Measurements from ENCODE around the gene NPDC1.

NPDC1 gene

DNA sequence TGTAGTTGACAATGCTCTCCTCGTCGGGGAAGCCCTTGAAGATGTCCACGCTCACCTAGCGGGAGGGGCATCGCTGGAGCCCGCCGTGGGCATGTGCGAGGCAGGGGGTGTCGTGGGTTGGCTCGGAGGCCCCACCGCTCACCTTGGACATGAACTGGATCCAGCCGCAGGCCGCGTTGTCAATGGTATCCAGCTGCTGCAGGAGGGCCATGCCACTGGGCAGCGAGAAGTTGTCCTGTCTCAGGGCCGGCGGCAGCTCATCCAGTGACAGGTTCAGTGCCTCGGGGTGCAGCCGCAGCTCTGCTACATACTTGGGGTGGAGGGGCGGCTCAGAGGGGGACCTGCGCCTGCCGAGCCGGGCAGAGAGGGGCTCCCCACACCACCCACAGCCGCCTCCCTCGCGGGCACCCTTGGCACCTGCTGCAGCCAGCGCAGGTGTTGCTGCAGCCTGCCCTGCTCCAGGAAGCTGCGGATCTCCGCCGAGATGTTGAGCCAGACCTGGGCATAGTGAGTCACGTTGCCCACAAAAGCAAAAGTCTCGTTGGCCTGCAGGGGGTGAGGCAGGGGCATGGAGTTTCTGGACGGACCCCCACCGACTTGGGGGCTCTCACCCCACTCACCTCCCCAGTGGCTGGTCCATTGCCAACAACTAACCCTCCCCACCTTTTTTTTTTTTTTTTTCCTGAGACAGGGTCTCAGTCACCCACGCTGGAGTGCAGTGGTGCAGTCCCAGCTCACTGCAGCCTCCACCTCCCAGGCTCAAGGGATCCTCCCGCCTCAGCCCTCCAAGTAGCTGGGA is 27.0 kb downstream of the NPDC1 start:
- Mint-ChIP-seq H3K9me3 (no peaks in the 10 kb centered on the region), H3K27ac (no peak overlapping the region), H3K4me3 (no peak overlapping the region), H3K4me1 (peaks cover 20% of the 10 kb centered on the region), H3K27me3 (no peaks in the 10 kb centered on the region)
- no peak for ATAC-seq
- no peak for DNase-seq

- DNase-seq = no peak
- no peak for ATAC-seq
- Mint-ChIP-seq H3K9me3 (no peaks in the 10 kb centered on the region), H3K27me3 (no peaks in the 10 kb centered on the region), H3K4me1 (peaks cover 17% of the 10 kb centered on the region), H3K4me3 (no peak overlapping the region), H3K27ac (no peak overlapping the region)
Observed at GRCh38 chr9:137017791-137018497, 28.0 kb downstream of the NPDC1 start.

GRCh38 chr9:137017071-137017470 is 28.9 kb downstream of the NPDC1 start:
- Mint-ChIP-seq H3K27ac (no peak overlapping the region), H3K4me1 (peaks cover 14% of the 10 kb centered on the region)

GRCh38 chr9:137016436-137016835 is 29.5 kb downstream of the NPDC1 start:
- Mint-ChIP-seq H3K9me3 (no peaks in the 10 kb centered on the region), H3K27ac (no peak overlapping the region), H3K4me3 (no peak overlapping the region), H3K4me1 (peaks cover 8% of the 10 kb centered on the region), H3K27me3 (no peaks in the 10 kb centered on the region)
- peak; percentile 5 for ATAC-seq
- no peak for DNase-seq

More at GRCh38 chr9:137017071-137017470, 28.9 kb downstream of the NPDC1 start:
- DNase-seq (no peak), ATAC-seq (no peak)
- H3K27me3 Mint-ChIP-seq = no peaks in the 10 kb centered on the region
- H3K4me3 Mint-ChIP-seq = no peak overlapping the region
- no peaks in the 10 kb centered on the region for H3K9me3 Mint-ChIP-seq

- Mint-ChIP-seq H3K27ac (no peak overlapping the region), H3K27me3 (no peaks in the 10 kb centered on the region), H3K4me1 (peaks cover 8% of the 10 kb centered on the region), H3K4me3 (no peak overlapping the region), H3K9me3 (no peaks in the 10 kb centered on the region)
- ATAC-seq (no peak), DNase-seq (no peak)
Observed at GRCh38 chr9:137015976-137016375, 30.0 kb downstream of the NPDC1 start.

DNA sequence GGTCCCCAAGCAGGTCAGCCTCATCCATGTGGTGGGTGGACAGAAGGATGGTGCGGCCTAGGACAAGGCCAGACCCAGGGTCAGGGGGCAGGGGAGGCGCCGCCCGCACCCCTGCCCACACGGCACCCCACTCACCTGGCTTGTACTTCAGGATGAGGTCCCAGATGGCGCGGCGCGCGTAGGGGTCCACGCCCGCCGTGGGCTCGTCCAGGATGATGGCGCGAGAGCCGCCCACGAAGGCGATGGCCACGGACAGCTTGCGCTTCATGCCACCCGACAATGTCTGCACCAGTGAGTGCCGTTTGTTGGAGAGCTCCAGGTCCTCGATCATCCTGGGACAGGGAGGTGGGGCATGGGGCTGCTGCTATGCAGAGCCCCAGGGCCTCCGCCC is 30.4 kb downstream of the NPDC1 start:
- H3K27me3 Mint-ChIP-seq = no peaks in the 10 kb centered on the region
- ATAC-seq (no peak), DNase-seq (no peak)
- H3K4me1 Mint-ChIP-seq = peaks cover 8% of the 10 kb centered on the region
- no peak overlapping the region for H3K4me3 Mint-ChIP-seq
- no peaks in the 10 kb centered on the region for H3K9me3 Mint-ChIP-seq
- no peak overlapping the region for H3K27ac Mint-ChIP-seq

GRCh38 chr9:137014776-137015539 is 31.0 kb downstream of the NPDC1 start:
- DNase-seq = no peak
- H3K9me3 Mint-ChIP-seq = no peaks in the 10 kb centered on the region

DNA sequence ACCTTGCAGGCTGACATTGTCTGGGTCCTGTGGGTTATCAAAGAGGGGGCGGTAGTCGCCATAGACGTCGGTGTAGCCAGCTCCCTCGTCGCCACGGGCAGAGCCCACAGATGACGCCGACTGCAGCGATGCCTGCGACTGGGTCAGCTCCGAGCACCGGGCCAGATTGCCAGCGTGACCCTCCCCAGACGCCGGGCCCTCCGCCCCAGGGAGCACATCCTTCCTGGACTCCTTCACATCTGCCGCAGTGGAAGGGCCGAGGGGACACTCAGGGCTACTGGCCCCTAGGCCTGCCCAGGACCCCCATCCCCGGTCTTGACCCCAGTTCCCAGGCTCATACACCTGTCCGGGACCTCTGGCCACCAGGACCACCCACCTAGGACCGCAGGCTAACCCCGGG is 31.8 kb downstream of the NPDC1 start:
- H3K4me1 Mint-ChIP-seq = peaks cover 8% of the 10 kb centered on the region
- H3K27me3 Mint-ChIP-seq = no peaks in the 10 kb centered on the region
- no peak overlapping the region for H3K4me3 Mint-ChIP-seq
- no peaks in the 10 kb centered on the region for H3K9me3 Mint-ChIP-seq
- DNase-seq (no peak), ATAC-seq (no peak)
- H3K27ac Mint-ChIP-seq = no peak overlapping the region

More at GRCh38 chr9:137014776-137015539, 31.0 kb downstream of the NPDC1 start:
- Mint-ChIP-seq H3K27ac (peak overlapping the region in 1 of 2 donors; percentile 54), H3K4me1 (peaks cover 8% of the 10 kb centered on the region), H3K27me3 (no peaks in the 10 kb centered on the region), H3K4me3 (no peak overlapping the region)
- no peak for ATAC-seq

DNA sequence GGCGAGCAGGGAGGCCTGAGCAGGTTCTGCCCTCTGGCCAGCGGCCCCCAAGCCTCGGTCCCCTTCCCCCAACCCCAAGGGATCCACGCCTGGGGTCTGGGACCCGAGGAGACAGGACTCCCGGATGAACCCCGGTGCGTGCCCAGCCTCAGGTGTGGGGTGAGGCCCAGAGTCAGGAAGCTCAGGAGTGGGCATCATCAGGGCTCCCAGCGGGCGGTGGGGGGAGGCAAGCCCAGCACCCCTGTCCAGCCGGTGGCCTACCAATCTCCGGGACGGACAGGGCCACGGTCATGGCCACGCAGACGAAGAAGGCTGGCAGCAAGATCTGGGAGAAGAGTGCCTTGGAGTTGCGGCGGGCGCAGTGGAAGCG is 32.4 kb downstream of the NPDC1 start:
- ATAC-seq = no peak
- H3K4me3 Mint-ChIP-seq = no peak overlapping the region
- H3K27me3 Mint-ChIP-seq = no peaks in the 10 kb centered on the region
- DNase-seq = no peak
- H3K9me3 Mint-ChIP-seq = no peaks in the 10 kb centered on the region
- H3K4me1 Mint-ChIP-seq = peaks cover 2% of the 10 kb centered on the region
- no peak overlapping the region for H3K27ac Mint-ChIP-seq

DNA sequence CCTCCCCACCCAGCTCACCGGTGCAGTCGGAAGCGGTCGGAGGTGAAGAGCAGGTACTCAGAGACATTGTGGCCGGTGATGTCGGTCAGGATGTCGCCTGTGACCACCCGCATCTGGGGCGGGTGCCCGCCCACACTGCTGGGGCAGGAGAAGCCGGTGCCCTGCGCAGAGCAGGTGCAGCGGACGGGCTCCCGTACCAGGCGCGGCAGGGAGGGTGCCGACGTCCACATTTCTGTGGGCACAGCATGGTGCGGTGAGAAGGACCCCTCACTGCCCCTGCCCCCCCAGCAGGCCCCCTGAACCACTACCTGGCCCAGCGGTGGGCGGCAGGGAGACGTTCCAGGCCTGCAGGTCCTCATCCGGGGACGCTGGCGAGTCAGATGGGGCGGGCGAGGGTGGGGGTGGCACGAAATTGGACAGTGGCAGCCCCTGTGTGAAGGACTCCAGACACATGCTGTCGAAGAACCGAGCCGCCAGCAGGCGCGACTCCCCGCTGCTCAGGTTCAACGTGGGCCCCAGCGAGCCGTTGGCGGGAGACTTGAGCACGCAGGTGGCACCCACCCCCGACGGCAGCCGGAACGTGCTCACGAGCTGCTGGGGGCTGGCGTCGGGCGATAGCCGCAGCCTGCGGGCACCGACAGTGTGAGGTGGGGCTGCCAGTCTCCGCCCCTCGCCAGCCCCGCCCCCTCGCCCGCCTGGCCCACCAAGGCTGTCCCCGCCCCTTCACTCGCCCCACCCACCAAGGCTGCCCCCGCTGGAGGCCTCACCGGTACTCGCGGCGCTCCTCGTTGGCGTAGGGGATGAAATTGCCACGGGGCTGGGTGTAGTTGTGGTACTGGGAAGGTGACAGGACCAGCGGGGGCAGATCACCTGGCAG is 33.0 kb downstream of the NPDC1 start:
- Mint-ChIP-seq H3K4me3 (no peak overlapping the region), H3K27me3 (no peaks in the 10 kb centered on the region), H3K4me1 (no peaks in the 10 kb centered on the region), H3K9me3 (no peaks in the 10 kb centered on the region), H3K27ac (no peak overlapping the region)
- DNase-seq = no peak
- no peak for ATAC-seq

DNA sequence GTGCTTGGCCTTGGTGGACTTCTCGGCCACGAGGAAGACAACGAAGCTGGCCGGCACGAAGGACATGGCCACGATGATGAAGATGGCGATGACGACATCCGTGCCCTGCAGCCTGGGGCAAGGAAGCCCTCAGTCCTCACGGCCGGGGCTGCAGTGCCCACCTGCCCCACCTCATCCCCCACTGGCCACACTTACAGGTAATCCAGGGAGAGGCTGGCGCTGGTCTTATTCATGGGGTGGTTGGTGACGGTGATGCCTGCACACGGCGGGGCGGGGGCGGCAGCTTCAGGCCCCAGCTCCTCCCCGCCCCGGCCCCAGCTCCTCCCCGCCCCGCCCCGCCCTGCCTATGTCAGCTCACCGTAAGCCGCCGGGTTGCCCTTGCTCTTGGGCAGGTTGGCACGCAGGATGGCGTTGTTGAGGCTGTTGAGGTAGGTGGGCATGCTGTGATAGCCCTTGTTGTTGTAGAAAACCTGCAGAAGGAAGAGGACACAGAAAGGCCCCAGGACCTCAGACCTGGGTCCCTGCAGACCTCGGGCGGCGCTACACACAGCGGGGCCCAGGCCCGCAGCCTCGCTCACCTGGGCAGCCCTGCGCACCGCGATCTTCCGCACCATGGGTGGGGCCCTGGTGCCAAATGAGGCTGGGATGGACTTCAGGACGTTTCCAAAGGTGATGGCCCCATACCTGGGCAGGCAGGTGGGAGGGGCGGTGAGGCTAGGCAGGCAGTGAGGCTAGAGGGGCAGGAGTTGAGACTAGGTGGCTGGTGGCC is 33.9 kb downstream of the NPDC1 start:
- Mint-ChIP-seq H3K9me3 (no peaks in the 10 kb centered on the region), H3K4me3 (no peak overlapping the region), H3K27ac (no peak overlapping the region), H3K27me3 (no peaks in the 10 kb centered on the region), H3K4me1 (no peaks in the 10 kb centered on the region)
- DNase-seq (no peak), ATAC-seq (no peak)

DNA sequence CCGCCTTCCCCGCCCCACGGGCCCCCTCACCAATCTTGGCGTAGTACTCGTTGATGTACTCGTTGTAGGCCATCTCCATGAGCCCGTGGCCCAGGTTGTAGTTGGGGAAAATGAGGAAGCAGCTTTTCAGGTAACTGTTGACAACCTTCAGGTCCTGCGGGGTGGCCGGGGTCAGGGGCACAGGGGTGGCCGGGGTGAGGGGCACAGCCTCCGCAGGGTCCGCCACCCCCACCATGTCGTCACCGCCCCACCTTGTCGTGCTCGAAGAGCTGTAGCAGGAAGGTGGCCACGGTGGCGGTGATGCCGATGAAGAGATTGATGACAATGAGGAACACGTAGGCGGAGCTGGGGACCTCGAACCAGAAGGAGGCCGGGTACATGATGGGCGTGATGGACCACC is 34.8 kb downstream of the NPDC1 start:
- DNase-seq = no peak
- Mint-ChIP-seq H3K27me3 (no peaks in the 10 kb centered on the region), H3K4me1 (peaks cover 7% of the 10 kb centered on the region), H3K9me3 (no peaks in the 10 kb centered on the region), H3K27ac (no peak overlapping the region), H3K4me3 (no peak overlapping the region)
- no peak for ATAC-seq

- DNase-seq (no peak), ATAC-seq (no peak)
- Mint-ChIP-seq H3K9me3 (no peaks in the 10 kb centered on the region), H3K4me1 (peaks cover 13% of the 10 kb centered on the region), H3K27ac (no peak overlapping the region), H3K4me3 (no peak overlapping the region), H3K27me3 (no peaks in the 10 kb centered on the region)
Observed at GRCh38 chr9:137009938-137010732, 35.8 kb downstream of the NPDC1 start.

GRCh38 chr9:137009217-137009616 is 36.8 kb downstream of the NPDC1 start:
- H3K4me1 Mint-ChIP-seq = peaks cover 22% of the 10 kb centered on the region
- no peak overlapping the region for H3K4me3 Mint-ChIP-seq
- no peaks in the 10 kb centered on the region for H3K27me3 Mint-ChIP-seq
- no peaks in the 10 kb centered on the region for H3K9me3 Mint-ChIP-seq
- no peak overlapping the region for H3K27ac Mint-ChIP-seq
- ATAC-seq (peak; percentile 9), DNase-seq (no peak)

All from stimulated activated naive CD8-positive, alpha-beta T cell treated with anti-CD3 and anti-CD28 coated beads, Interleukin-15, amount 100 ng/mL, for 72 hours (primary cell).